Measurements from ENCODE around the gene PPP2R2C. TPM values are rescaled to one million over a fixed set of nuclear protein-coding genes. Genes with fewer than 3 reads are reported as not detected.

Gene PPP2R2C
- total and polyA plus RNA-seq, 11 donors = 0.22 to 20.0 (median 6.8) TPM

DNA sequence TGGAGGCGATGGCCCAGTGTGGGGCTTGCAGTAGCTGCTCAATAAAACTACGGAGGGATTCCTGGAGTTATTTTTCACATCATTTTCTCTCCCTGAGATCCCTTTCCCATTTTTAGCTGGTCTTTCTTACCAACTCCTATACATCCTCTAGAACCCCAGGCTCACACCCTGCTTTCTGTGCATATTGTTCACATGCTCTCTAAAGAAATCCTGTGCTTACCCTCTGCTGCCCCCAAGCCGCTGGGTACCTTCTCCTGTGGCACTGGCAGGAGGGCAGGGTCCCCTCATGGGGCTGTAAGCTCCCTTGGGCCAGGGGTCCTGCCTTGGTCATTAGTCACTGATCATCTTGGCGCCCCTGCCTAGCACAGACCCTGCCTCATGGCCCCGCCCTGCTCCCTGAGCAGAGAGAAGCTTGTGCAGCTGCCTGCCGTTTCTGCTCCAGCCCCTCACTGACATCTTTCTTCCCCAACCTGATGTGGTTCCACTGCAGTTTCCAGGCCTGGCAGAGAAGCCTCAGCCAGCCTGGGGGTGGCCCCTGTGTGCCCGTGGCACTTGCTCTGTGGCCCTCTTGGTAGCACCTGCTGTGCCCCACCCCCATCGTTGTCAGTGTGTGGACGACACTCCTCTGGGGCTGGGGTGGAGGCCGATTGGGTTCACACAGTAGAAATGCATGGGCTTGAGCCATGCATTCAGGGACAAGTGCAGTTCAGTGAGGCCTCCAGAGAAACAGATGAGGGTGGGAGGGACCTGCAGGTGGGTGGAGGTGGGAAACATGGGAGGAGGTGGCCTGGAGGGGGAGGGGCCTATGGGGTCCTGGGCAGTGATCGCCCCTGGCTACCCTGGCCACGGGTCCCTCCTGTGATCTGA, 133.2 kb downstream of the PPP2R2C start:
- peaks cover 0 to 7% (median 0%) of the 10 kb centered on the region in 12 donors for H3K4me1 ChIP-seq
- TF ChIP-seq POLR2A (IDR thresholded peaks at IDR 0.05) (no peak), CTCF (IDR thresholded peaks at IDR 0.05) (no peak)
- no peak overlapping the region for H3K4me3 ChIP-seq
- peaks cover 3 to 40% (median 8%) of the 10 kb centered on the region in 9 donors for H3K27me3 ChIP-seq
- DNase-seq (peak in 1 of 5 donors; percentile 37), ATAC-seq (no peak)
- intact Hi-C loops (cut with DNase I) = no loop called here
- H3K9me3 ChIP-seq = peaks cover 0 to under 1% (median 0%) of the 10 kb centered on the region in 12 donors
- no peak overlapping the region for H3K27ac ChIP-seq
- 68 to 75% (median 70%) methylated on average over 9 to 12 of the region's 12 CpGs for WGBS, 4 donors
- H3K36me3 ChIP-seq = no peaks in the 10 kb centered on the region

- Histone ChIP-seq H3K4me3 (no peak overlapping the region), H3K27ac (no peak overlapping the region), H3K9me3 (peaks cover 0 to 5% (median 0%) of the 10 kb centered on the region in 12 donors), H3K36me3 (no peaks in the 10 kb centered on the region), H3K27me3 (peaks cover 3 to 45% (median 8%) of the 10 kb centered on the region in 9 donors), H3K4me1 (peaks cover 0 to 7% (median 0%) of the 10 kb centered on the region in 12 donors)
- 55 to 64% (median 60%) methylated on average over 10 to 14 of the region's 14 CpGs for WGBS, 4 donors
- intact Hi-C loops (cut with DNase I) = no loop called here
- DNase-seq (peak in 1 of 5 donors; percentile 43), ATAC-seq (no peak)
- TF ChIP-seq POLR2A (IDR thresholded peaks at IDR 0.05) = no peak
These were observed 134.1 kb downstream of the PPP2R2C start for GRCh38 chr4:6338175-6338950.

- H3K9me3 ChIP-seq = peaks cover 0 to 5% (median 0%) of the 10 kb centered on the region in 12 donors
- H3K4me1 ChIP-seq = peaks cover 0 to 4% (median 0%) of the 10 kb centered on the region in 12 donors
- no peaks in the 10 kb centered on the region for H3K36me3 ChIP-seq
- H3K4me3 ChIP-seq = no peak overlapping the region
- no peak overlapping the region for H3K27ac ChIP-seq
- peaks cover 3 to 47% (median 8%) of the 10 kb centered on the region in 9 donors for H3K27me3 ChIP-seq
- no peak for TF ChIP-seq POLR2A (IDR thresholded peaks at IDR 0.05)
- no peak for TF ChIP-seq CTCF (IDR thresholded peaks at IDR 0.05)
- peak in 2 of 5 donors; percentile 7 to 10 for DNase-seq
- ATAC-seq = no peak
- intact Hi-C loops (cut with DNase I) = no loop called here
- 24 to 44% (median 38%) methylated on average over 18 to 19 of the region's 19 CpGs for WGBS, 4 donors
These were observed 135.0 kb downstream of the PPP2R2C start for GRCh38 chr4:6337331-6337935.

DNA sequence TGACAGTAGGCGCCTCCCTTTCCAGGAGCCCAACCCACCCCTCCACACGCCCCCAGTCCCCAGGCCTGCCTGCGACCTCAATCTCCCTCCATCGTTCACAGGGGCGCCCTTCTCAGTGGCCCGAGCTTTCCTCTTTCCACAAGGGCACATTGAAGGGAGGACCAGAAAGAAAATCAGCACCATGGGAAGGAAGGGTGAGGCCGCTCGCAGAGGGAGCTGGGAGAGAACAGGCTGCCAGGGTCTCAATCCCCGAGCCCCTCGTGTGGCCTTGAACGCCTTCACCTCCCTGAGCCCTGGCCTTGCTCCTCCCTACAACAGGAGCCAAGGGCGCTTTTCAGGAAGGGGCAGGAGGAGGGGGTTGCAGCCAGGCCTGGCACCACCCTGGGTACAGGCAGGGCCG, 136.2 kb downstream of the PPP2R2C start:
- peaks cover 3 to 52% (median 8%) of the 10 kb centered on the region in 9 donors for H3K27me3 ChIP-seq
- WGBS, 4 donors = 70 to 84% (median 82%) methylated on average over 13 of the region's 13 CpGs
- intact Hi-C loops (cut with DNase I) = no loop called here

More for the DNA sequence above, 136.2 kb downstream of the PPP2R2C start:
- TF ChIP-seq CTCF (IDR thresholded peaks at IDR 0.05) = no peak
- TF ChIP-seq POLR2A (IDR thresholded peaks at IDR 0.05) = no peak
- no peaks in the 10 kb centered on the region for H3K4me1 ChIP-seq
- H3K9me3 ChIP-seq = peaks cover 0 to 5% (median 0%) of the 10 kb centered on the region in 12 donors
- no peak overlapping the region for H3K27ac ChIP-seq
- DNase-seq (peak in 2 of 5 donors; percentile 8 to 24), ATAC-seq (no peak)
- no peaks in the 10 kb centered on the region for H3K36me3 ChIP-seq
- H3K4me3 ChIP-seq = no peak overlapping the region

All from heart left ventricle (tissue), 16 donors.